CD8-positive, alpha-beta memory T cell (primary cell): ENCODE measurements around the gene PDLIM3. TPM values are rescaled to one million over a fixed set of nuclear protein-coding genes. Genes with fewer than 3 reads are reported as not detected.

ENCODE experiments used
- CTCF ChIA-PET: fragments of 350-600 bp; sonication (Branson Sonifier 250); formaldehyde crosslinking; loops from one replicate; lab custom pipeline; 2021; ENCODE audit warnings: antibody characterized with exemption; lab: Charles Lee
- POLR2A ChIA-PET: fragments of 350-600 bp; sonication (Branson Sonifier 250); formaldehyde crosslinking; loops from one replicate; lab custom pipeline; 2021; ENCODE audit warnings: antibody characterized with exemption; lab: Charles Lee
- DNase-seq, 5 donors: peaks; one replicate each; pipeline versions ENCODE4 v3.0.0 to v3.0.0-alpha.2; 2020 to 2022; ENCODE audit warnings: mixed read lengths in 1 of 5
- H3K27ac ChIP-seq: one replicate; pipeline ENCODE4 v1.7.0; 2013; ENCODE audit warnings: low read depth, mild to moderate bottlenecking, low read length, moderate library complexity
- H3K27me3 ChIP-seq: 2 replicates; pipeline ENCODE4 v1.7.0; 2013; ENCODE audit warnings: low read length, mild to moderate bottlenecking; ENCODE audit not compliant: insufficient read depth, poor library complexity, severe bottlenecking
- H3K36me3 ChIP-seq: 2 replicates; pipeline ENCODE4 v1.7.0; 2013; ENCODE audit warnings: mild to moderate bottlenecking, low read length, moderate library complexity; ENCODE audit not compliant: insufficient read depth
- H3K4me1 ChIP-seq: 2 replicates; pipeline ENCODE4 v1.7.0; 2013; ENCODE audit warnings: mild to moderate bottlenecking, low read length, moderate library complexity; ENCODE audit not compliant: insufficient read depth
- H3K4me3 ChIP-seq: 2 replicates; pipeline ENCODE4 v1.7.0; 2013; ENCODE audit warnings: mild to moderate bottlenecking, low read length
- H3K9me3 ChIP-seq: 2 replicates; pipeline ENCODE4 v1.7.0; 2013; ENCODE audit warnings: mild to moderate bottlenecking, low read length
- H3K27ac Mint-ChIP-seq, 8 donors: one replicate each; pipeline ENCODE4 v1.8.0; 2020 to 2021; ENCODE audit warnings: mixed read lengths in 8 of 8, mild to moderate bottlenecking in 6 of 8, inconsistent platforms in 3 of 8, moderate library complexity in 3 of 8
- H3K27me3 Mint-ChIP-seq, 2 donors: one replicate each; pipeline ENCODE4 v1.8.0; 2020 to 2021; ENCODE audit warnings: mixed read lengths in 2 of 2, mild to moderate bottlenecking in 1 of 2, moderate library complexity in 1 of 2
- H3K36me3 Mint-ChIP-seq, 3 donors: one replicate each; pipeline ENCODE4 v1.8.0; 2020 to 2021; ENCODE audit warnings: mixed read lengths in 3 of 3, inconsistent platforms in 1 of 3, mild to moderate bottlenecking in 1 of 3
- H3K4me1 Mint-ChIP-seq, 3 donors: one replicate each; pipeline ENCODE4 v1.8.0; 2020 to 2021; ENCODE audit warnings: mixed read lengths in 3 of 3, inconsistent platforms in 1 of 3, mild to moderate bottlenecking in 1 of 3
- H3K4me3 Mint-ChIP-seq, 7 donors: one replicate each; pipeline ENCODE4 v1.8.0; 2020 to 2021; ENCODE audit warnings: mixed read lengths in 7 of 7, mild to moderate bottlenecking in 6 of 7, moderate library complexity in 4 of 7, inconsistent platforms in 2 of 7
- H3K9me3 Mint-ChIP-seq, 5 donors: one replicate each; pipeline ENCODE4 v1.8.0; 2020 to 2022; ENCODE audit warnings: mixed read lengths in 5 of 5, mild to moderate bottlenecking in 3 of 5, moderate library complexity in 2 of 5, inconsistent platforms in 1 of 5
- polyA plus RNA-seq: library from polyadenylated mRNA; unstranded; fragments of 300-500 nt; fragmentation: Illumina TruSeq; gene quantifications from one replicate; pipeline ENCODE4 v1.2.3, GENCODE V29; 2021
- total RNA-seq, 2 experiments: library from RNA; stranded (reverse); gene quantifications; one replicate each; pipeline ENCODE4 v1.2.3, GENCODE V29; 2021

Gene PDLIM3
- total and polyA plus RNA-seq, 3 experiments from 2014 or later: not detected

DNA sequence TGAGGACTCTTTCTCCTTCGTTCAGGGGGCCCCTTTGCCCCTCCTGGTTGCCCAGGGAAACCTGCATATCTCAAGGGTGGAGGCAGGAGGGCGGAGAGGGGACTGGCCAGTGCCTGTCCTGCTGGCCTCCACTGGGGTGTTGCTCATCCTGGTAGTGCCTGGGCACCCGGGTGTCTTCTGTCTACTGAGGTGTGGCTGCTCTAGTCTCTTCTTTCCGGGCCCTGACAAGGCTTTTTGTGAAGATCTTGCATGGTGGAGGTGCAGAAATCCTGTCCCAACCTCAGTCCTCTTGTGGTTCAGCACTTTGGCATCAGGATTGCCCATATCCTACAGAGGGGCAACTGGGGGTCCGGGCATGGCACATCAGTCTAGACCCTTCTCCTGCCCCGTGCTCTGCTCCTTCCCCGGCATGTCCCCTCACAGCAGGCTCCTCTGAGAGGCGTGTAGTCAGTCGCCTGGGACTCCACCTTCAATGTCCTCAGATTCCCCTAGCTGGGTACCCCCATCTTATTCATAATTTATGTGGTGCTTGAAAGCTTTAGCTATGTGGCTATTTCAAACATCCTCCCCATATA, 65.6 kb downstream of the PDLIM3 start:
- no peaks in the 10 kb centered on the region for H3K36me3 ChIP-seq
- Mint-ChIP-seq H3K27me3 (peaks cover 0 to 2% of the 10 kb centered on the region in 2 donors), H3K27ac (peak overlapping the region in 5 of 8 donors; percentile 0 to 61 (median 28)), H3K4me1 (peaks cover 7 to 11% (median 11%) of the 10 kb centered on the region in 3 donors), H3K9me3 (no peaks in the 10 kb centered on the region), H3K36me3 (no peaks in the 10 kb centered on the region), H3K4me3 (peak overlapping the region in 1 of 7 donors; percentile 86)
- DNase-seq: peak in 1 of 5 donors; percentile 19
- H3K9me3 ChIP-seq: no peaks in the 10 kb centered on the region
- H3K27me3 ChIP-seq: no peaks in the 10 kb centered on the region
- no peak overlapping the region for H3K27ac ChIP-seq
- H3K4me3 ChIP-seq: no peak overlapping the region
- ChIA-PET POLR2A (no interaction called here), CTCF (no interaction called here)
- H3K4me1 ChIP-seq: peaks cover 5% of the 10 kb centered on the region

DNA sequence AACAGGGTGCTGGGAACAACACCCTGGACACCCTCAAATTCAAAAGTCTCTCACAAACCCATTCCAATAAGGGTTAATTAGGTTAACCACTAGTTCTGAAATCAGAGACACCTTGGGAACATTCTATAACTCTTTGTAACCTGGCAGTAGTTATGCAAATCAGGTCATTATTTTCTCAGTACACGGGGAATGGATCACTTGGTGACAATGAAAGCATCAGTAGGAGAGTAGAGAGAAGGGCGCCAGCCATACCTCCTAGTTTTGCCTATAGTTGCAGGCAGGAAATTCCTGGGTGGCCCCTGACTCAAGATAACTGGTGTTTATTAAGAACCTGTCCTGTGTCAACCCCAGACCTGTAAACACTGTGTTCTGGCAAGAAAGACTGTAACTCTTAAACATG, 66.3 kb downstream of the PDLIM3 start:
- no peak for DNase-seq
- Mint-ChIP-seq H3K36me3 (no peaks in the 10 kb centered on the region), H3K9me3 (no peaks in the 10 kb centered on the region), H3K4me1 (peaks cover 7 to 11% (median 11%) of the 10 kb centered on the region in 3 donors), H3K27me3 (peaks cover 0 to 2% of the 10 kb centered on the region in 2 donors), H3K27ac (no peak overlapping the region), H3K4me3 (no peak overlapping the region)
- no peak overlapping the region for H3K27ac ChIP-seq
- CTCF ChIA-PET: no interaction called here
- no peak overlapping the region for H3K4me3 ChIP-seq
- no peaks in the 10 kb centered on the region for H3K36me3 ChIP-seq
- POLR2A ChIA-PET: no interaction called here
- peaks cover 5% of the 10 kb centered on the region for H3K4me1 ChIP-seq
- H3K9me3 ChIP-seq: no peaks in the 10 kb centered on the region
- H3K27me3 ChIP-seq: no peaks in the 10 kb centered on the region

DNA sequence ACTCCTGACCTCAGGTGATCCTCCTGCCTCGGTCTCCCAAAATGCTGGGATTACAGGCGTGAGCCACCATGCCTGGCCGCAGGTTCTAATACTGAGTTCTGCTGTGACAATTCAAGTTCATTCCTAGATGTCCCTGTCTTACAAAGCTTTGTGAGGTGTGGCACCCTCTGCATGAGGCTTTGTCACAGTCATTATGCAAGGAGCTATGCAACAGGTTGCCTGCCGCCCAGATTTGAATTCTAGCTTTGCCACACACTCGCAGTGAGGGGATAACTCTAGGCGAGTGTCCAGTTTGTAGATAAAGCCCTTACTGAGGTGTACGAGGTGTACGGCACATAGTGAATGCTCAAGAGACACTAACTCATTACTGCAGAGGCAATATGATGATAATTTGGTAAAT, 67.3 kb downstream of the PDLIM3 start:
- DNase-seq: no peak
- Histone ChIP-seq H3K4me3 (no peak overlapping the region), H3K27me3 (no peaks in the 10 kb centered on the region), H3K36me3 (no peaks in the 10 kb centered on the region), H3K4me1 (peaks cover 5% of the 10 kb centered on the region), H3K9me3 (no peaks in the 10 kb centered on the region), H3K27ac (no peak overlapping the region)
- H3K27ac Mint-ChIP-seq: peak overlapping the region in 1 of 8 donors; percentile 8
- ChIA-PET POLR2A (no interaction called here), CTCF (no interaction called here)
- peaks cover 0 to 2% of the 10 kb centered on the region in 2 donors for H3K27me3 Mint-ChIP-seq
- H3K4me3 Mint-ChIP-seq: peak overlapping the region in 1 of 7 donors; percentile 12
- no peaks in the 10 kb centered on the region for H3K36me3 Mint-ChIP-seq
- no peaks in the 10 kb centered on the region for H3K9me3 Mint-ChIP-seq
- H3K4me1 Mint-ChIP-seq: peaks cover 7 to 11% (median 11%) of the 10 kb centered on the region in 3 donors

DNA sequence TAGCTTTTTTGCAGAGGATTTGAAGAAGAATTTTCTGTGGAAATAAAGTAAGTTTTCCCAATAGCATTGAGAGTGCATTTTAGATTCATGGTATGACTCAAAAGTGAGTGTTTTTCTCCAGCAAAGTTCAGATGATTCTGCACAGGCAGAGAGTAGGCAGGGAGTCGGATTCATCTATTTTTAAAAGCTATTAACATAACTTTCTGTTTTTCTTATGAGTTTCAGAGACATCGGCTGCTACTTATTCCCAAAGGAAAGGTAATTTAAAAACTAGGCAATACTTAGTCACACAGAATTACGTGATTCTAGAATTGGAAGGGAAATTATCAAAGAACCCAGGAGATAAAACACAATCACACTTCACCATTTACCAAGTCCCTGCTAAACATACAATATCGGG, 68.2 kb downstream of the PDLIM3 start:
- no peaks in the 10 kb centered on the region for H3K36me3 Mint-ChIP-seq
- H3K9me3 Mint-ChIP-seq: no peaks in the 10 kb centered on the region
- ChIA-PET CTCF (no interaction called here), POLR2A (no interaction called here)
- H3K27ac ChIP-seq: no peak overlapping the region
- H3K4me1 Mint-ChIP-seq: peaks cover 7 to 10% (median 9%) of the 10 kb centered on the region in 3 donors
- no peak overlapping the region for H3K4me3 ChIP-seq
- no peak for DNase-seq
- peaks cover 3% of the 10 kb centered on the region for H3K4me1 ChIP-seq
- H3K27ac Mint-ChIP-seq: peak overlapping the region in 1 of 8 donors; percentile 34
- peaks cover 0 to 2% of the 10 kb centered on the region in 2 donors for H3K27me3 Mint-ChIP-seq
- H3K4me3 Mint-ChIP-seq: peak overlapping the region in 1 of 7 donors; percentile 46
- no peaks in the 10 kb centered on the region for H3K36me3 ChIP-seq
- no peaks in the 10 kb centered on the region for H3K27me3 ChIP-seq
- no peaks in the 10 kb centered on the region for H3K9me3 ChIP-seq

DNA sequence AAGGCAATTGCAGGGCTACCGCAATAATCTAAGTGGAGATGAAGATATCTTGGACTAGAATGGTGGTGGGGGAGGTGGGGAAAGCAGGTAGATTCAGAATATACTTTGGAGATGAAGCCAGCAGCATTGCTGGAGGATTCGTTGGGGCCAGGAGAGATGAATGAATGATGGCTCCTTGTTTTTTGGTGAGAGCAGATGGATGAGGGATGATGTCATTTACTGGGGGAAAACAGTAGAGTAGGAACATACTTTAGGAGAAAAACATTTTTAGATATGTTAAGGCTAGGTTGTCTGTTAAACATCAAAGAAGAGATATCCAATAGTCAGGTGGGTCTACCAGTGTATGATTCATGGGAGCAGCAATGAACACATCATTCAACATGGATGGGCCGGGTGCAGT, 69.6 kb downstream of the PDLIM3 start:
- no peak overlapping the region for H3K27ac Mint-ChIP-seq
- ChIA-PET CTCF (no interaction called here), POLR2A (no interaction called here)
- peaks cover 1 to 5% of the 10 kb centered on the region in 2 donors for H3K27me3 Mint-ChIP-seq
- Histone ChIP-seq H3K4me1 (no peaks in the 10 kb centered on the region), H3K36me3 (no peaks in the 10 kb centered on the region), H3K9me3 (no peaks in the 10 kb centered on the region), H3K27me3 (no peaks in the 10 kb centered on the region), H3K4me3 (no peak overlapping the region), H3K27ac (no peak overlapping the region)
- no peaks in the 10 kb centered on the region for H3K9me3 Mint-ChIP-seq
- DNase-seq: no peak
- H3K36me3 Mint-ChIP-seq: no peaks in the 10 kb centered on the region
- H3K4me3 Mint-ChIP-seq: no peak overlapping the region
- peaks cover 5 to 6% (median 5%) of the 10 kb centered on the region in 3 donors for H3K4me1 Mint-ChIP-seq

DNA sequence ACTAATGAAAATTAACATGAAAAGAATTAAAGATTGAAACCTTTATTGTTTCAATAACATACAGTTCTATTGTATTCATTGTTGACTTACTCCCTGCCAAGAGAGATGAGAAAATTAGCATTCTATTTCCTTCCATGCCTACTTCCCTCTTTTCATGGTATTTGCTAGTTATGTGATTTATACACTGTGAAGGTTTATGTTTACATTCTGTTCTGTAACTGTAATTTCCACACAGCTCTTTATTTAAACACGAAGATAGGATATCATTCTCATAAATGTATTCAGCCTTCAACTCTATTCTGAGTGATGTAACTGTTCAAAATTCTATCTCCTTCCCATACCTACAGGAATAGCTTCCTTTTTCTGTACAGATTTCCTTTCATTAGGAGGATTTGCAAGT, 70.4 kb downstream of the PDLIM3 start:
- no peak overlapping the region for H3K4me3 Mint-ChIP-seq
- H3K9me3 ChIP-seq: no peaks in the 10 kb centered on the region
- H3K27ac ChIP-seq: no peak overlapping the region
- H3K36me3 Mint-ChIP-seq: no peaks in the 10 kb centered on the region
- H3K4me3 ChIP-seq: no peak overlapping the region
- H3K27me3 Mint-ChIP-seq: peaks cover 7 to 8% of the 10 kb centered on the region in 2 donors
- H3K27ac Mint-ChIP-seq: no peak overlapping the region
- H3K4me1 Mint-ChIP-seq: no peaks in the 10 kb centered on the region
- ChIA-PET POLR2A (no interaction called here), CTCF (no interaction called here)
- no peaks in the 10 kb centered on the region for H3K4me1 ChIP-seq
- no peak for DNase-seq
- H3K27me3 ChIP-seq: no peaks in the 10 kb centered on the region
- H3K36me3 ChIP-seq: no peaks in the 10 kb centered on the region
- no peaks in the 10 kb centered on the region for H3K9me3 Mint-ChIP-seq

DNA sequence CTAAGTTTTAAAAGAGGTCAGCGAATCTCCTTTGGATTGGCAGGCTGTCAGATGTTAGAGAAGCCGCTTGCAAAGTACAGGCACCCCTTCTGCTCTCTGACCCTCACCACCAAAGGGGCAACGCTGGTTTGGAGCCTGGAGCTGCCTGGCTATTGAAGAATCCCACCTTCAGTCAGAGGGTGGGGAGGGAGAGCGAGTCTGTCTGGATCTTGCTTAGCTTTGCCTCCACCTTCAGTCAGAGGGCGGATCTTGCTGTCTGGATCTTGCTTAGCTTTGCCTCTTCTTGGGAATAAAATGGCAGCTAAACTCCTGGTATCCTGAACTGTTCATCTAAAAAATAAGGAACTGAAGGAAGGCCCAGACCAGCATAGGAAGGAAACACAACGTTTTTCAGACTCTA, 71.1 kb downstream of the PDLIM3 start:
- Histone ChIP-seq H3K27ac (no peak overlapping the region), H3K9me3 (no peaks in the 10 kb centered on the region), H3K4me3 (no peak overlapping the region), H3K27me3 (no peaks in the 10 kb centered on the region), H3K36me3 (no peaks in the 10 kb centered on the region), H3K4me1 (no peaks in the 10 kb centered on the region)
- Mint-ChIP-seq H3K9me3 (no peaks in the 10 kb centered on the region), H3K36me3 (no peaks in the 10 kb centered on the region), H3K27ac (no peak overlapping the region), H3K4me3 (no peak overlapping the region), H3K4me1 (no peaks in the 10 kb centered on the region), H3K27me3 (peaks cover 7 to 12% of the 10 kb centered on the region in 2 donors)
- CTCF ChIA-PET: no interaction called here
- DNase-seq: no peak
- POLR2A ChIA-PET: no interaction called here

DNA sequence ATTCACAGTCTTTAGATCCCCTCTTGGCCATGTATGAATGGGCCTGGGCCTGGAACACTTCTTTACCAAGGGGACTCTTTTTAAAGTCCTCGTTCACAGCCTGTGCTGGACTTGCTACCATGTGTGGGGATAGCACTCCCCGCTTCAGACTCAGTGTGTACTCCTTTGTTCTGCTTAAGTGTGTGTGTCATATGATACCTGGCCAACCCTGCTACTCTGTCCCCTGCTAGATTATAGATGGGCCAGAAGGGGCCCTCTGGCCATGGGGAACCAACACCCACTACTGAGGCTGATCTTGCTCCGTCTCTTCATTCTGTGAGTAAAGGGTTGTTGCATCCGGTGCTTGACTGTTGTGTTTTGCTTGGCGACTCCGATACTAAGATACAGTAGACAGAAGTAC, 71.8 kb downstream of the PDLIM3 start:
- H3K4me1 ChIP-seq: no peaks in the 10 kb centered on the region
- no peaks in the 10 kb centered on the region for H3K27me3 ChIP-seq
- no peak for DNase-seq
- Mint-ChIP-seq H3K27ac (no peak overlapping the region), H3K36me3 (no peaks in the 10 kb centered on the region), H3K27me3 (peaks cover 9 to 14% of the 10 kb centered on the region in 2 donors), H3K4me1 (no peaks in the 10 kb centered on the region), H3K9me3 (no peaks in the 10 kb centered on the region), H3K4me3 (no peak overlapping the region)
- CTCF ChIA-PET: no interaction called here
- no peaks in the 10 kb centered on the region for H3K36me3 ChIP-seq
- H3K27ac ChIP-seq: no peak overlapping the region
- POLR2A ChIA-PET: no interaction called here
- no peaks in the 10 kb centered on the region for H3K9me3 ChIP-seq
- H3K4me3 ChIP-seq: no peak overlapping the region
